Suprapubic skin (tissue), 4 donors: ENCODE measurements around the gene NXNL1. TPM values are rescaled to one million over a fixed set of nuclear protein-coding genes. Genes with fewer than 3 reads are reported as not detected.
A peak's percentile ranks its signal among the peaks of the same experiment; 100 is the strongest.
"Not testable (repeated sequence)": the region's sequence is repeated elsewhere in the genome, so short reads cannot be mapped to it uniquely, and the experiment has no call there.

ENCODE experiments used
- DNase-seq, 2 donors: peaks; one replicate each; pipeline ENCODE4 v3.0.0-alpha.2; 2019; ENCODE audit warnings: low spot score in 2 of 2
- H3K27ac ChIP-seq: fragments of 200-600 bp; sonication (generic); one replicate; pipeline ENCODE4 v1.5.1; 2019
- H3K27me3 ChIP-seq: fragments of 200-600 bp; sonication (generic); one replicate; pipeline ENCODE4 v1.5.1; 2019
- H3K36me3 ChIP-seq: fragments of 200-600 bp; sonication (generic); one replicate; pipeline ENCODE4 v1.5.1; 2019
- H3K4me1 ChIP-seq: fragments of 200-600 bp; sonication (generic); one replicate; pipeline ENCODE4 v1.5.1; 2019
- H3K4me3 ChIP-seq: fragments of 200-600 bp; sonication (generic); one replicate; pipeline ENCODE4 v1.5.1; 2019; ENCODE audit warnings: mild to moderate bottlenecking
- H3K9me3 ChIP-seq: fragments of 200-600 bp; sonication (generic); one replicate; pipeline ENCODE4 v1.5.1; 2019
- EP300 ChIP-seq: sonication (generic); formaldehyde crosslinking; IDR thresholded peaks from one replicate; pipeline ENCODE4 v1.6.1; 2017; ENCODE audit warnings: antibody characterized with exemption
- POLR2A ChIP-seq, 2 donors: fragments of 450-650 bp; IDR thresholded peaks; one replicate each; pipeline ENCODE4 v1.6.1; 2017; ENCODE audit warnings: antibody characterized with exemption in 2 of 2, mild to moderate bottlenecking in 2 of 2, moderate library complexity in 2 of 2
- POLR2AphosphoS5 ChIP-seq, 3 donors: sonication (generic); formaldehyde crosslinking; IDR thresholded peaks; one replicate each; pipeline ENCODE4 v1.6.1; 2017; ENCODE audit warnings: antibody characterized with exemption in 3 of 3
- WGBS: methylation state at CpG from one replicate; pipeline ENCODE4 v1.1.5; 2018; 5-methylcytosine and 5-hydroxymethylcytosine counted together
- total RNA-seq, 4 donors: library from RNA; depleted of rRNA; stranded (reverse); fragments of >200 nt; gene quantifications; one replicate each; pipeline ENCODE4 v1.1.0, GENCODE V29; 2016
- TF ChIP-seq, protein P1 (sequence below), 2 donors: fragments of 200-600 bp in 1 of 2; fragments of 450-650 bp in 1 of 2; sonication (generic) in 1 of 2; IDR thresholded peaks; one replicate each; pipeline ENCODE4 v1.5.1; 2016 to 2019; ENCODE audit warnings: antibody characterized with exemption in 2 of 2, mild to moderate bottlenecking in 1 of 2, moderate library complexity in 1 of 2

NXNL1 gene
- total RNA-seq, 4 donors from 2014 or later, result not detected

DNA sequence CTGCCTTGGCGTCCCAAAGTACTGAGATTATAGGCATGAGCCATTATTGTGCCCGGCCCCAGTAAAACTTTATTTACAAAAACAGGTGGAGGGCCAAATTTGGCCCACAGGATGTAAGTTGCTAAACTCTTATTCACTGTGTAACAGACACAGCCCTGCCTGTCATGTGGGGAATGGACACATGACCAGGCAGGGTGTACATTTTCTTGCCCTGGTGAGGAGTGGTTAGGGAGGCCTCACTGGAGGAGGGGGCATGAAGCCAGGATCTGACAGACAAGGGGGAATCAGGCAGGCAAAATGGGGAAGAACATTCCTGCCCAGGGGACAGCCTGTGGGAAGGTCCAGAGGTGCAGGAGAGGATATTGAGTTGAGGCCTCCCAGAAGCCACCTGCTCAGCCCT lies 43.3 kb upstream of the NXNL1 start:
- no peak overlapping the region for H3K4me3 ChIP-seq
- no peaks in the 10 kb centered on the region for H3K27me3 ChIP-seq
- peaks cover 30% of the 10 kb centered on the region for H3K36me3 ChIP-seq
- DNase-seq, result no peak
- no peak for TF ChIP-seq POLR2A (IDR thresholded peaks at IDR 0.05)
- TF ChIP-seq EP300, result no peak
- TF ChIP-seq, protein P1, sequence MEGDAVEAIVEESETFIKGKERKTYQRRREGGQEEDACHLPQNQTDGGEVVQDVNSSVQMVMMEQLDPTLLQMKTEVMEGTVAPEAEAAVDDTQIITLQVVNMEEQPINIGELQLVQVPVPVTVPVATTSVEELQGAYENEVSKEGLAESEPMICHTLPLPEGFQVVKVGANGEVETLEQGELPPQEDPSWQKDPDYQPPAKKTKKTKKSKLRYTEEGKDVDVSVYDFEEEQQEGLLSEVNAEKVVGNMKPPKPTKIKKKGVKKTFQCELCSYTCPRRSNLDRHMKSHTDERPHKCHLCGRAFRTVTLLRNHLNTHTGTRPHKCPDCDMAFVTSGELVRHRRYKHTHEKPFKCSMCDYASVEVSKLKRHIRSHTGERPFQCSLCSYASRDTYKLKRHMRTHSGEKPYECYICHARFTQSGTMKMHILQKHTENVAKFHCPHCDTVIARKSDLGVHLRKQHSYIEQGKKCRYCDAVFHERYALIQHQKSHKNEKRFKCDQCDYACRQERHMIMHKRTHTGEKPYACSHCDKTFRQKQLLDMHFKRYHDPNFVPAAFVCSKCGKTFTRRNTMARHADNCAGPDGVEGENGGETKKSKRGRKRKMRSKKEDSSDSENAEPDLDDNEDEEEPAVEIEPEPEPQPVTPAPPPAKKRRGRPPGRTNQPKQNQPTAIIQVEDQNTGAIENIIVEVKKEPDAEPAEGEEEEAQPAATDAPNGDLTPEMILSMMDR (IDR thresholded peaks at IDR 0.05), result no peak
- no peak for TF ChIP-seq POLR2AphosphoS5 (IDR thresholded peaks at IDR 0.05)
- no peaks in the 10 kb centered on the region for H3K9me3 ChIP-seq
- H3K4me1 ChIP-seq, result peaks cover 26% of the 10 kb centered on the region
- 100% methylated on average over 2 of the region's 2 CpGs for WGBS
- H3K27ac ChIP-seq, result no peak overlapping the region

DNA sequence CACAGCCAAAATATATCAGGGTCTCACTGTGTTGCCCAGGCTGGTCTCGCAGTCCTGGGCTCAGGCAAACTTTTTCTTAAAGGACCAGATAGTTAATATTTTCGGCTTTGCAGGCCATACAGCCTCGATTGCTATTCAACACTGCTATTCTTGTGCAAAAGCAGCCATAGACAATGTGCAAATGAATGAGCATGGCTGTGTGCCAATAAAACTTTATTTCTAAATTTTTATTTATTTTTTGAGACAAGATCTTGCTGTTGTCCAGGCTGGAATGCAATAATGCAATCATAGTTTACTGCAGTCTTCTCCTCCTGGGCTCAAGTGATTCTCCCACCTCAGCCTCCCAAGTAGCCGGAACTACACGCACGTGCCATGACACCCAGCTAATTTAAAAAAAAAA lies 42.5 kb upstream of the NXNL1 start:
- Histone ChIP-seq H3K27me3 (no peaks in the 10 kb centered on the region), H3K27ac (no peak overlapping the region), H3K4me3 (no peak overlapping the region), H3K36me3 (peaks cover 30% of the 10 kb centered on the region), H3K4me1 (peaks cover 25% of the 10 kb centered on the region), H3K9me3 (no peaks in the 10 kb centered on the region)
- WGBS, result 93% methylated on average over 6 of the region's 6 CpGs
- TF ChIP-seq POLR2AphosphoS5 (IDR thresholded peaks at IDR 0.05), result no peak
- TF ChIP-seq, protein P1 (IDR thresholded peaks at IDR 0.05), result no peak
- DNase-seq, result no peak

DNA sequence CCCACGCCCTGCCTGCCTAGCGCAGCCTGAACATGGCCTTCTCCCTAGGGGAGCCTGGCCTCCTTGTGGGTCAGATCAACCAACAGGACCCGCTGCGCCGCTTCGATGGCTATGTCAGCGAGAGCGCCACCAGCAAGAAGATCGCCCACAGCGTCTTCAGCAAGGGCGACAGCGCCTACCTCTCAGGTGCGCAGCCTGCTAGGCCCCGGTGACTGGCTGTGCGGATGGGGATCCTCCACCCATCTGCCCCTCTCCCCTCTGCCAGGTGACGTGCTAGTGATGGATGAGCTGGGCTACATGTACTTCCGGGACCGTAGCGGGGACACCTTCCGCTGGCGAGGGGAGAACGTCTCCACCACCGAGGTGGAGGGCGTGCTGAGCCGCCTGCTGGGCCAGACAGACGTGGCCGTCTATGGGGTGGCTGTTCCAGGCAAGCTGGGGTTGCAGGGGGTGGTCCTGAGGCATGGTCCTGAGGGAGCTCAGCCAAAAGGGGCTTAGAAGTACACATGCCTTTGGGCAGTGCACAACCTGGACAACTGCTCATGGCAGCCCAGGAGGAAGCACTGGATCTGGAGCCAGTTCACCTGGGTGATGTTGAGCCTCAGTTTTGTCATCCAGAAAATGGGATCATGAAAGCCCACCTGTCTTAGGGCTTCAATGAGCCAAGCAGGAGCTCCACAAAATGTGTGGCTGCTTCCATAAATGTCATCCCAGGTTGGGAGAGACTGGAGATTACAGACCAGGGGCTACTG lies 39.9 kb upstream of the NXNL1 start:
- WGBS, result 93% methylated on average over 11 of the region's 27 CpGs
- Histone ChIP-seq H3K4me3 (no peak overlapping the region), H3K36me3 (peaks cover 33% of the 10 kb centered on the region), H3K9me3 (no peaks in the 10 kb centered on the region), H3K27me3 (no peaks in the 10 kb centered on the region), H3K4me1 (peaks cover 24% of the 10 kb centered on the region), H3K27ac (peak overlapping the region; percentile 65)
- TF ChIP-seq POLR2AphosphoS5 (IDR thresholded peaks at IDR 0.05) (no peak), POLR2A (IDR thresholded peaks at IDR 0.05) (no peak), EP300 (no peak)
- TF ChIP-seq, protein P1 (IDR thresholded peaks at IDR 0.05), result no peak
- no peak for DNase-seq

DNA sequence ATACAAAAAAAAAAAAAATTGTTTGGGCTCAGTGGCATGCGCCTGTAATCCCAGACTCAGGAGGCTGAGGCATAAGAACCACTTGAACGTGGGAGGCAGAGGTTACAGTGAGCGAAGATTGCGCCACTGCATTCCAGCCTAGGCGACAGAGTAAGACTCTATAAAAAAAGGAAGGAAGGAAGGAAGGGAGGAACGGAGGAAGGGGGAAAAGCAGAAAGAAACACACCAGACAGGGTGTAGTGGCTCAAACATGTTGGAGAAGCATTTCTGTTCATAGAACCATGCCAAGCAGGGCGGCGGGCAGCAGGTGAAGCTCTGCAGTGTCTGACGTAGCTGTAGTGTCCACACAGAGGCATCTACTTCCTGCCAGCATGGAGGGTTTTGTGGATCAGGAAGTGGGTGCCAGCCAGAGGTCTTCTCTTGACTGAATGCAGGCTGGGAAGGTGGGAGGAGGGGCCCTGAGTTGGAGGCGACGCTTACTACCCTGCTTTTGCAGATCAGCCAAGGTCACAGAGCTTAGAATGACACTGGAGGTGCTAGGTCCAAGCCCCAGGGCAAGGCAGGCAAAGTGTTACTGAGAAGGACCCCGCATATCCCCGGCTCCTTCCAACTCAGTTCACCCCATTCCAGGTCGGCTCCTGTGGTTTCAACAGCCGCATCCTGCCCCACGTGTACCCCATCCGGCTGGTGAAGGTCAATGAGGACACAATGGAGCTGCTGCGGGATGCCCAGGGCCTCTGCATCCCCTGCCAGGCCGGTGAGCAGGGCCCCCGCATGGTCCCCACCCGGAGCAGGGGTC lies 39.1 kb upstream of the NXNL1 start:
- no peaks in the 10 kb centered on the region for H3K27me3 ChIP-seq
- no peak for DNase-seq
- no peak for TF ChIP-seq POLR2AphosphoS5 (IDR thresholded peaks at IDR 0.05)
- TF ChIP-seq, protein P1 (IDR thresholded peaks at IDR 0.05), result no peak
- TF ChIP-seq EP300, result no peak
- no peak for TF ChIP-seq POLR2A (IDR thresholded peaks at IDR 0.05)
- H3K9me3 ChIP-seq, result no peaks in the 10 kb centered on the region
- H3K36me3 ChIP-seq, result peaks cover 28% of the 10 kb centered on the region
- WGBS, result 61% methylated on average over 13 of the region's 21 CpGs
- H3K27ac ChIP-seq, result peak overlapping the region; percentile 65
- H3K4me3 ChIP-seq, result no peak overlapping the region
- peaks cover 17% of the 10 kb centered on the region for H3K4me1 ChIP-seq

DNA sequence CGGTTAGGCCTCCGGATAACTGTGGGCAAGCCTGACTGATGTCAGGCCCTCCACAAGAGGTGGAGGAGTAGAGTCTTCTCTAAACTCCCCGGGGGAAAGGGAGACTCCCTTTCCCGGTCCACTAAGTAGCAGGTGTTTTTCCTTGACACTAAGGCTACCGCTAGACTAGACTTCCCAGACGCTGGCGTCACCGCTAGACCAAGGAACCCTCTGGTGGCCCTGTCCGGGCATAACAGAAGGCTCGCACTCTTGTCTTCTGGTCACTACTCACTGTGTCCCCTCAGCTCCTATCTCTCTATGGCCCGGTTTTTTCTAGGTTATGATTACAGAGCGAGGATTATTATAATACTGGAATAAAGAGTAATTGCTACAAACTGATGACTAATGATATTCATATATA lies 38.3 kb upstream of the NXNL1 start:
- H3K27me3 ChIP-seq, H3K27ac ChIP-seq, DNase-seq, H3K9me3 ChIP-seq, H3K4me3 ChIP-seq: not testable (repeated sequence)
- Histone ChIP-seq H3K4me1 (peaks cover 17% of the 10 kb centered on the region), H3K36me3 (peaks cover 25% of the 10 kb centered on the region)
- WGBS, result 79% methylated on average over 12 of the region's 12 CpGs
